GM21447 (cell line): ENCODE results near the gene NDRG4.

Experiments used
- ATAC-seq: cut with Tn5 transposase; IDR thresholded peaks from one replicate; pipeline ENCODE4 v1.9.1; 2021; ENCODE audit not compliant: unreplicated experiment

Gene NDRG4

DNA sequence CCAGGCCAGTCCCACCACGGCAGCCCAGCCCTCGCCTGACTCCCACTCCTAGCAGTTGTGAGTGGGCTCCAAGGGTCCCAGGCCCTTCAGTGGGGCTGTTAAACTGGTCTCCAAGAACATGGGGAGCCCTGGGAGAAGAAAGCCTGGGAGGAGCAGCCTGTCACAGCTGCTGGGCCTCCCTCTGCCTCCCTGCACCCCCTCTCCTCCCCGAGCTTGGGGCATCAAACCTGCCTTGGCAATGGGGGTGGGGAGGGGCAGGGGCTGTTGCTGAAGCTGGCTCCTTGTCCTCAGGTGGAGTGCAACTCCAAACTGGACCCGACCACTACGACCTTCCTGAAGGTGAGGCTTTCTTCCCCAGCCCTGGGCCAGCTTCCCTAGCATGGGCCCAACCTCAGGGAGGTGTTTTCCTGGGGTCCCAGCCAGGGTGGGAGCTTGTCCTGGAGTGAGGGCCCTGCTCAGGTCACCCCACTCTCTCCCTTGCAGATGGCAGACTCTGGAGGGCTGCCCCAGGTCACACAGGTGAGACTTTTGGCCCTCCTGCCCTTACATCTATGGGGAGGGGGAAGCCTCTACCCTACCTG, 8.8 kb downstream of the NDRG4 start:
- ATAC-seq = no peak

DNA sequence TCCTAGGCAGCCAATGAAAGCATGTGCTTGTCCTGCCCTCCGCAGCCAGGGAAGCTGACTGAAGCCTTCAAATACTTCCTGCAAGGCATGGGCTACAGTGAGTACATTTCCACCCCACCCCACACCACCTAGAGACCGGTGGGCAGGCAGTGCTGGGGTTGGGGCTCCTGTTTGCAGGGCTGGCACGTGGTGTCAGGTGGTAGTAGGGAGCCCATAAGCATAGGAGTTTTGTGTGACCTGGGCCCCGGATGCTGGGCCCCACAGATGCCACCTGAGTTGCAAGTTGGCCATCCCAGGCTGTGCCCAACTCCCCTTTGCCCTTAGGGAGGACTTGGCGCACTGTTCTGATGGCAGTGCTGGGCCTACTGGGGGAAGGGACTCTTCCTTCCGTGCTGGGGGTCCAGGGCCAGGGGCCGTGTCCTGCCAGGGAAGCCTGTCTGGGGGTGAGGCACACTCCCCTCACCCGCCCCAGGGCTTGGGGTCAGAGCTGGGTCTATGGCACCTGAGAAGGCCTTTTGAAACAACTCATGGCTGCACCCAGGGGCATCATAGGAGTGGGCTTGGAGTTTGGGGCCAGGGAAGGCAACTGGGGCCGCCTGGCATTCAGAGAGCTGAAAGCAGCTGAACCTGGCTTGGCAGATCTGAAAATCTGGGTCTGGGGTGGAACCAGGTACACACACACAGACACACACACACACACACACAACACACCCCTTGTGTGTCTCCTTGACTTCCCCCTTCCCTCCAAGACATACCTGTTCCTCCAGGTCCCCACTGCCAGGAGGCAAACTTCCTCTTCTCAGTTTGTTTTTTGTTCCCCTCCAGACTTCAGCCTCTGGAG, 9.5 kb downstream of the NDRG4 start:
- ATAC-seq = no peak

DNA sequence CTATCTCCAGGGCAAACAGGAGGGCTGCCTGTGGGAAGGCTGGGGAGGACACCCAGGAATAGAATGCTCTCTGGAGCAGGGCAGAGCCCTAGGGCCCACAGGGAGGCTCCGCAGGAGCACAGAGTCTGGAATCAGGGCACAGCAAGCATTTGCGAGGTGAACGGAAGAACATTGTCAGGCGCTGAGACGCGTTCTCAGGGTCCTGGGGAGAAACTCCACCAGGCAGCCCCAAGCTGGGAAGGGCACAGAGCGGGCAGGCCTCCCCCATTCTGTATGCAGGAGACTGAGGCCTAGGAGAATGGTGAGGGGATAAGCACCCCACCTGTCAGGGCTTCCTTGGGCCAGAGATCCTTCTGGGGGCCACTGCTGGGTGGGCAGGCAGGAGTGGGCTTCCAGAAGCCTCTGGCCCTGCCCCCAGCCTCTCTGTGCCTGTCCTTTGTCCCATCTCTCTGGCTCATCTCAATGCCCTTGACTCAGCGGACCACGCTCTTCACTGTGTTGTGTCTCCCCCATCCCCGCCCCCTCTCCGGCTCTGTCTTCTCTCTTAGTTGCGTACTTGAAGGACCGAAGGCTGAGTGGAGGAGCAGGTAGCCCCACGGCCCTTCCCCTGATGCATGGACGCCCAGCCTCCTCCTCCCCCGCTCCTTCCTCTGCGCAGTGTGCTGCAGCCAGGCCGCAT, 10.3 kb downstream of the NDRG4 start:
- no peak for ATAC-seq

DNA sequence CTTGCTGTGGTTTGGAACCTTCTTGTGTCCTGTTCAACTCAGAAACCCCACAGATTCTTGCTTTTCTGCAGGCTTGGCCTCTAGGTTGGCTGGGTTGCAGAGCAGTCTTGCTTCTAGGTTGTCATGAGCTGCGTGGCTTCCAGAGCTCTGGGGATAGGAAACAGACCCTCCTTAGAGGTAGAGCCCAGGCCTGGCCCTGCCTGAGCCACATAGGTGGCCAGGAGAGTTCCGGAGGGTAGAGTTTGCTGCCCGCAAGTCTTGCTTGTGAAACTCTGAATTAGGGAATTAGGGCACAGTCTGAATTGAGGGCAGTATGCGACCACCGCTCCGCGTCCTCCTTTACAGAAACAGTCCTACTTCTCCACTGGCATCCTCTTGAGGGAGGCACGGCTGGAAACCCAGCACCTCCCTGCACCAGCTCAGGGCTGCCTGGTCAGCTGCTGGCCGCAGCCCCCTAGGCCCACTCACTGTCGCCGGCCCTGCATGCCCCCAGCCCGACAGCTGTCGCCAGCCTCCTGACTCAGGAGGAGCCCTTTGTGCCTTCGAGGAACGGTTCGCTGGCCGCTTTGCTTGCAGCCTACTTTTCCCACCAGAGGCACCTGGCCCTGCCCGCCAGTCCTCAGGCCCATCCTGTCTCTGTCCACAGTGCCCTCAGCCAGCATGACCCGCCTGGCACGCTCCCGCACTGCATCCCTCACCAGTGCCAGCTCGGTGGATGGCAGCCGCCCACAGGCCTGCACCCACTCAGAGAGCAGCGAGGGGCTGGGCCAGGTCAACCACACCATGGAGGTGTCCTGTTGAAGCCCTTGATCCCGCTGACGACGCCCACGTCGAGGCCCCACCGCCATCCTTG, 11.1 kb downstream of the NDRG4 start:
- ATAC-seq = no peak

DNA sequence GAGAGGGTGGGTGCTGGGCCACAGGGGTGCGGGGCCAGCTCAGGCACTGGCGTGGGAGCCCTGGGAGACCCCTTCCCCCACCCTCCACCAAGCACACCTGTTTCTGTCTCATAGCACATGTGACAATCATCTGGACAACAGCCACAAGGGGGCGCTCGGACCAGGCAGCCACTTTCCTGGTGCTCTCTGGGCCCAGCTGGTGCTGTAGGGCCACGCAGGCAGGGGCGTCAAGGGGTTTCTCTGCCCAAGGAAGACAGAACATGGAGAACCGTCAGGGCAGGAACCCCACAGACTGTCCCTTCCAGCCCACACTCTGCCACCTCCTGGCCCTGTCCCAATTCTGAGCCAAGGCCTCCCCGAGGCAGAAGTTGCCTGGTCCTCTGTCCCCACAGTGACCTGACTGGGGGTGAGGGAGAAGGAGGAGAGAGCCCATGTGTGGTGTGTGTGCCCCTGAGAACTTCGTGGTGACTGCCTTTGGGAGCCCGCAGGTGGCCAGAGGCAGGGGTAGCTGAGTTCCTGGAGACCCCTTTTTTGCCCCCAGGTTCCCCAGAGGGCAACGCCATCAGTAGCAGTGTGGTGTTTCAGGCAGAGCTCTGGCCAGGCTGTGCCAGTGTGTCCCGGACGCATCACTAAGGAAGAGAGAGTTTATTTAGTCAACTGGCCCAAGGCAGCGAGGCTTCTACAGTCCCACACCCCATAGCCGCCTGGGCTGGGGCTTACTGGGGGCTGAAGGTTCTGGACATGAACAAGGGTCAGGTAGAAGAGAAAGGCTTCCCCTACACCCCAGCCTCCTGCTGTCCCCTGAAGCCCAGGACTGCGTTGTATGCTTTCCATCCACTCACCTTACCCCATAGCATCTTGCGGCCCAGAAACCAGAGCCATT, 12.2 kb downstream of the NDRG4 start:
- peak; percentile 37 for ATAC-seq

DNA sequence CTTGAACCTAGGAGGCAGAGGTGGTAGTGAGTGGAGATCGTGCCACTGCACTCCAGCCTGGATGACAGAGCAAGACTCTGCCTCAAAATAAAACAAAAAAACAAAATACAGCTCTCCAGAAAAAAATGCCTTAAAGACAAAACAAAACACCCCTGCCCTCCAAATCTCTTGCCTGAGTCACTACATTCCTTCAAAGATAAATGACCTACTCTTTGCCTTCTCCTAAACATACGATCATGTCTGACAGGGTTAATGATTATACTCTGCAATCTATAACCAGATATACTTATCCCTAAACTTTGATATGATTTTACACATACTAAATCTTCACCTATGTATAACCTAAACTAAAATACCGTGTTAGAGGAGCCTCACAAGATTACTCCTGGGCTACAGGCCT, 13.9 kb downstream of the NDRG4 start:
- no peak for ATAC-seq

DNA sequence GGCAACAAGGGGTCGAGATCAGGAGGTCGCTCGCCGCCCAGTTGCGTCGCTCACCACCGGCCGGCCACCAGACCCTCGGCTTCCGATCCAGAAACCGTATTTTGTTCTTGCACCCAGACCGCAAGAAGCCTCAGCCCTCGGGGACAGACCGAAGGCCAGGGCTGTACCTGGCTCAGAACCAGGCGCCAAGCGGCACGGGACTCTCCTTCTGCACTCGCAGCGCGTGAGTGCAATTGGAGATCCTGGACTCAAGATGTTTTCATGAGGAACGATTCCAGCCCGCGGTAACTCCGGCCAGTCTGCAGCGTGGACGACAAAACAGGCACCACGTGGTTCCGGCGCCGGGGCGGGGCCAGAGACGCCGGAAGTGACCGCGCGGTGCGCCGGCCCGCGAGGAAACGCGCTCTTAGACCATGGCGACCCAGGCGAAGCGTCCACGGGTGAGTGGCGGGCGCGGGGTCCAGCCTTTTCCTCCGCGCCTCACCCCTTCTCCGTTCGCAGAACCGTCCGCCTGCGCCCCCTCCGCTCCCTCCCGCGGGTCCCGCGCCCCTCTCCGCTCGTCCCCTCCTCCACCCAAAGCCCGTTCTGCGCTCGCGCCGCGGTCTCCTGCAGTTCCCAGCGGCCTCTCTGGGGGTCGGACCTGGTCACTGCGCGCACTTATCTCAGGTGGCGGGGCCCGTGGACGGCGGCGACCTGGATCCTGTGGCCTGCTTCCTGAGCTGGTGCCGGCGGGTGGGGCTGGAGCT, 15.4 kb downstream of the NDRG4 start, which contains the start of gene SETD6:
Gene SETD6 (plus strand): TSS at position 393 of the 746 bp plus-strand sequence. CDS start 21 bp downstream, at position 414.
- peak; percentile 68 for ATAC-seq

DNA sequence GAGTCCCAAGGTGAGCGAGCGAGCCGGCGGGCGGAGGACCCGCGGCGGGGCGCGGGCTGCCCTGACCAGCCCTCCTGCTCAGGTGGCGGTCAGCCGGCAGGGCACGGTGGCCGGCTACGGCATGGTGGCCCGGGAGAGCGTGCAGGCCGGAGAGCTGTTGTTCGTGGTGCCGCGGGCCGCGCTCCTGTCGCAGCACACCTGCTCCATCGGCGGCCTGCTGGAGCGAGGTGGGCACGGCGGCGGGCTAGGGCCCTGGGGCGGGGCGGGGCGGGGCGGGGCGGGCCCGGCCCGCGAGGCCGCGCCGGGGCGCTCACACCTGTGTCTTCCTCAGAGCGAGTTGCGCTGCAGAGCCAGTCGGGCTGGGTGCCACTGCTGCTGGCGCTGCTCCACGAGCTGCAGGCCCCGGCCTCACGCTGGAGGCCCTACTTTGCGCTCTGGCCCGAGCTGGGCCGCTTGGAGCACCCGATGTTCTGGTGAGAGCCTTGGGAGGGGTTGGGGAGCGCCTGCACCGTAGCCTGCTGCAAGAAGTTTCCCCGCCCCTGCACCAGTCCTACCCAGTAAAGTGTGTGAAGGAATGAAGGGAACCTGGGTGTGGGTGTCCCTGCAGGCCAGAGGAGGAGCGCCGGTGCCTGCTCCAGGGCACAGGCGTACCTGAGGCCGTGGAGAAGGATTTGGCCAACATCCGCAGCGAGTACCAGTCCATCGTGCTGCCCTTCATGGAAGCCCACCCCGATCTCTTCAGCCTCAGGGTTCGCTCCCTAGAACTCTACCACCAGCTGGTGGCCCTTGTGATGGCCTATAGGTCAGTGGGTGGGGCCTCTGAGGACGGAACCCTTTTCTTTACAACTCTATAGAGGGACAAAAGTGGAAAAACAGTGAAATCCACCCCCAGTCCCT, 16.2 kb downstream of the NDRG4 start:
- ATAC-seq = peak; percentile 38

DNA sequence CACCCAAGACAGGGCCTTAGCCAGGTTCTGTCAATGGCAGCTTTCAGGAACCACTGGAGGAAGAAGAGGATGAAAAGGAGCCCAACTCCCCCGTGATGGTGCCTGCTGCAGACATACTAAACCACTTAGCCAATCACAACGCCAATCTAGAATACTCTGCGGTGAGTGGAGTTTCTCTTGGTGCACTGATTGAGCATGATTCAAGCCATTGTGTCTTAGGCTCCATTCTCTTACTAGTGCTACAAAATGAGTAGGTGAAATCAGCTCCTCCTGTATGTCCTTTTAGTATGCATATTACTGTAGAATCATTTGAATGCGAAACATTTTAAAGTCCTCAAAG, 16.8 kb downstream of the NDRG4 start:
- ATAC-seq = no peak

DNA sequence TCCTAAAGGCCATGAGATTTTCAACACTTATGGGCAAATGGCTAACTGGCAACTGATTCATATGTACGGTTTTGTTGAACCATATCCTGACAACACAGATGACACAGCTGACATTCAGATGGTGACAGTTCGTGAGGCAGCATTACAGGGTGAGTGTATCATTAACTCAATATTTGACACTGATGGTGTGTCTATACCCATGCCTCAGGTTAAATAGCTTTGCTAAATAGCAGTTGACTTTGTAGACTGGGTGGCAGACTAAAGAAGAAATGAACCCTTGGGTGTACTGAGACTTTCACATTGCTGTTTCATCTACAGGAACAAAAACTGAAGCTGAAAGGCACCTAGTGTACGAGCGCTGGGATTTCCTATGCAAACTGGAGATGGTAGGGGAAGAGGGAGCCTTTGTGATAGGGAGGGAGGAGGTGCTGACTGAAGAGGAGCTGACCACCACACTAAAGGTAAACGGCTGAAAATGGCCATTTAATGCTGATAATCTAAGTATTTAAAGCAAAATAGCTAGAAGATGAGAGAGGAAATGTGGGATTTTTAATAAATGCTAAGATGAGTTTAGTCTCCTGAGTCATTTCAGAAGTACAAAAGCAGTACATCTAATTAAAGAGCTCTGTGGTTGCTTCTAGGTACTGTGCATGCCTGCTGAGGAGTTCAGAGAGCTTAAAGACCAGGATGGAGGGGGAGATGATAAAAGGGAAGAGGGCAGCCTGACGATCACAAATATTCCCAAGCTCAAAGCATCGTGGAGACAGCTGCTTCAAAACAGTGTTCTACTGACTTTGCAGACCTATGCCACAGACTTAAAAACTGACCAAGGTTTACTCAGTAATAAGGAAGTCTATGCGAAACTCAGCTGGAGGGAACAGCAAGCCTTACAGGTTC, 18.4 kb downstream of the NDRG4 start:
- ATAC-seq = peak; percentile 37

DNA sequence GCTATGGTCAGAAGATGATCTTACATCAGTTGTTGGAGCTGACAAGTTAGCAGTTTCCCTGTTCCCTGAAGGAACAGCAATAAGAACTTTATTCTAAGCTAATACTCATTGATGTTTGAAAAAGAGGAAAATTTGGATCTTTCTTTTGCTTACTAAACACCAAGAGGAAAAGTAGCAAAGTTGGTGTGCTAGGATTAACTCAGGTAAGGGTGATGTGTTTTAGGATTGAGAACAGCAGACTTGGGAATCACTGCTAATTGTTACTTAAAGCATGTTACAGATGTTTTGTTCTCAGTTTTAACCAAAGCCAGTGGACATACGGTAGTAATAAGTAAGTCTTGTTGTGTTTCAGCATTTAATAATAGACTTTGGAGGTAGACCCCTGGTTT, 19.0 kb downstream of the NDRG4 start:
- no peak for ATAC-seq

DNA sequence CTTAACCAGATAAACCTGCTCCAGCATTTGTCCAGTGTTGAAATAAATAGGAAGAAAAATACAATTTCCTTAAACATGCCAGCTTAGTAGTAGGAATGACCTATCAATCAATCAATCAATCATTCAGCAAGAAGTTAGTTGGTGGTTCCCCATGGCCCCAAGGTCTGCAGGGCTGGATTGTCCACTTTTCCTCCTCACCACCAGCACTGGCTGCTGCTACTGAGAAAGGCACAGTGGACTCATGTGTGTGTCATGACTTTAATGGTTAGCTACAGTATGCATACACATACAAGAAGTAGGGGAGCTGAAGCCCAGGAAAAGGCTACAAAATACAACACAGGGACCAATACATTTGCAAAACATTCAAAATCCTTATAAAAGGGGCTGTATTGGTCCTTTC, 19.8 kb downstream of the NDRG4 start:
- ATAC-seq = no peak

DNA sequence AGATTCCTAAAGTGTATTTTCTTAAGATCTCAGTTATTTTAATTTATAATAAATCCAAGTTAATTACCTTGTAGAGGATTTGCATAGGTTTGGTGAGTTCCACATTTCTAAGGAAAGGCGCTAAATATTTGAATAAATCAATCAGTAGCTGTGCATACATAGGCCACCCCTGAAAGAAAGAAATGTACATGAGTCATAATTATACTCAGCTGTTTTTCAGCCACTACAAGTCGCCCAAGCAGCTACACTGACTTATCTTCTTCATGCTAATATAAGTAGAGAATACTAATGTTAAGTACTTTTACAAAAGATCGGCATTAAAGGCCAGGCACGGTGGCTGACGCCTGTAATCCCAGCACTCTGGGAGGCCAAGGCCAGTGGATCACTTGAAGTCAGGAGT, 30.2 kb downstream of the NDRG4 start:
- ATAC-seq = no peak

DNA sequence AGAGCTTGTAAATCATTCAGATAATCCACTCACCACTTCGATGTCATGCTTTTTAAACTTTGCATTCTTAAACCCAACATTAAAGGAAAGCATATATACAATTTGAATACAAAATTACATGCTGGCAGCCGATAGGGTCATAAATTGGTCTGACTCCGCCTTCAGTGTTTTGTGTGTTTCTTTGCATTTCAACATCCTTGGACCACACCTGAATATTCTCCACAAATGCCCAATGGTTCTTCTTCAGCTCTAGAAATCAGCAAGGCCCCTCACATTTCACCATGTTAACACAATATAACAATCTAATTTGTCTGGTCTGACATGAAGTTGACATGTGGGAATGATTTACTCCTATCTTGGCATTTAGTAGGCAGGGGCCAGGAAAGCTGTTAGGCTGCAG, 32.5 kb downstream of the NDRG4 start:
- ATAC-seq = no peak

DNA sequence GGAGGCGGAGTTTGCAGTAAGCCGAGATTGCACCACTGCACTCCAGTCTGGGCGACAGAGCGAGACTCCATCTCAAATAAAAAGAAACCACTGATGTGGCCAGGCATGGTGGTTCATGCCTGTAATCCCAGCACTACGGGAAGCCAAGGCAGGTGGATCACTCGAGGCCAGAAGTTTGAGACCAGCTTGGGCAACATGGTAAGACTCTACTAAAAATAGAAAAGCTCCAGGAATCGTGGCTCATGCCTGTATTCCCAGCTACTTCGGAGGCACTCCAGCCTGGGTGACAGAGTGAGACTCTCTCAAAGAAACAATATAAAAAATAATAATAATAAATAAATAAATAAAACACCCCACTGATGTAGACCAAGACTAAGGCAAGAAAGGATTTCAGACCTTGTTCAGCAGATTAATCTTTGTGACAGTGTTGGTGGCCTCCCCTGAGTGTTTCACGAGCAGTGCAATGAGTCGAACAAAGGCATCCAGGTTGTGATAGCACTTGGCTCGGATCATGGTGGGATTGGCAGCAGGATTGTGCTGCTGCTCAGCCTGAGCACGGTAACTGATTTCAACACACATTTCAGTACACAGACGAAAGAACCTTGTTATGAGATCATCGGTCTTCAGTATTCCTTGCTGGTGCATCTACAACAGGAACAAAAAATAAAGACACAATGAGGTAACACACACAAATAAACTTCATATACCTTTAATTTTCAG, 34.0 kb downstream of the NDRG4 start:
- no peak for ATAC-seq

DNA sequence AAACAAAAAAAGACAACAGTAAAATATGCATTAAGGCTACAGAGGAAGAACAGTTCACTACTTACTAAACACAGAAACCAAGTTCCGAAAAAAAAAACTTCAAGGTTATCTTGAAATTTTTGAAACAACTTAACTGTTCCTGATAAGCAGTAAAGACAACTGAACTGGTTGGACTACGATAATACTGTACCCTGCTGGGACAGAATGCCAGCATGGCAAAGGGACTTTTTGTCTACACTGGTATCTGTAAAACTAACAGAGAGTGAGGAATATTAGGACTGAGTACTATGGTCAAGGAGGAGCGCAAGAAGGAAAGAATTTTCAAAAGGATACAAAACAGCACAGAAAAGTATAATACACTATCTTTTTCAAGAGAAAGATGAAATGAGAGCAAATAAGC, 35.2 kb downstream of the NDRG4 start:
- ATAC-seq = no peak

DNA sequence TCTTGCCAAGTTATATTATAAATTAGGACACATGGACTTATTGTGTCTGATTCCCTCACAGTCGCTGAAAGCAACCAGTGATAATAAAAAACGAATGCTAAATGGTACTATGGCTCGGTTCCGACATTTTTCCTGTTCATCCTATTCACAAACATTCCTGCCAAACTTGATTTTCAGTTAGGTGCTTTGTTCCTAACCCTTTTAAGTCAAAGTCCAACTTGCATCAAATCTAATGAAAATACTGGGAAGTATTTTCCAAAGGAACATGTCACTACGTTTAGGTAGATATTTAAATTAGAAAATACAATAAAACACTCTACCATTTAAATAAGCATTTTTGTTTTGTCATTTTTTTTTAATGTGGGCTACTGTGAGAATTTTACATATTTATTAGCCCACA, 36.3 kb downstream of the NDRG4 start:
- no peak for ATAC-seq
